HG03520 (cell line): Measurements from ENCODE around the gene PDE4C.
"Not testable (repeated sequence)": the region's sequence is repeated elsewhere in the genome, so short reads cannot be mapped to it uniquely, and the experiment has no call there.

Experiments
- ATAC-seq: cut with Tn5 transposase; IDR thresholded peaks from one replicate; pipeline ENCODE4 v1.9.1; 2021; ENCODE audit warnings: mild to moderate bottlenecking, moderate library complexity; ENCODE audit not compliant: unreplicated experiment

PDE4C gene

GRCh38 chr19:18224525-18225354 is 1.5 kb downstream of the PDE4C start:
- ATAC-seq, result peak; percentile 86

GRCh38 chr19:18223860-18224524 is 2.2 kb downstream of the PDE4C start:
- ATAC-seq, result no peak

- ATAC-seq, result no peak
Observed at GRCh38 chr19:18221815-18222725, 4.2 kb downstream of the PDE4C start.

GRCh38 chr19:18220632-18221275 is 5.5 kb downstream of the PDE4C start:
- ATAC-seq, result no peak

GRCh38 chr19:18219911-18220631 is 6.2 kb downstream of the PDE4C start:
- ATAC-seq, result no peak

- ATAC-seq, result no peak
Observed at GRCh38 chr19:18218600-18218999, 7.6 kb downstream of the PDE4C start.

GRCh38 chr19:18218159-18218558 is 8.1 kb downstream of the PDE4C start:
- ATAC-seq, result no peak

GRCh38 chr19:18216789-18217188 is 9.4 kb downstream of the PDE4C start:
- no peak for ATAC-seq

- ATAC-seq, result no peak
Observed at GRCh38 chr19:18214779-18215433, 11.3 kb downstream of the PDE4C start.

- no peak for ATAC-seq
Observed at GRCh38 chr19:18211683-18212082, 14.6 kb downstream of the PDE4C start.

GRCh38 chr19:18209912-18210311 is 16.3 kb downstream of the PDE4C start:
- not testable (repeated sequence) for ATAC-seq

GRCh38 chr19:18208098-18208951 is 17.9 kb downstream of the PDE4C start:
- ATAC-seq, result no peak

GRCh38 chr19:18206018-18206417 is 20.2 kb downstream of the PDE4C start:
- no peak for ATAC-seq

GRCh38 chr19:18205200-18205892 is 20.9 kb downstream of the PDE4C start:
- no peak for ATAC-seq

- peak; percentile 3 for ATAC-seq
Observed at GRCh38 chr19:18204394-18205199, 21.6 kb downstream of the PDE4C start.

GRCh38 chr19:18203863-18204393 is 22.3 kb downstream of the PDE4C start, which contains the start of gene RAB3A:
Gene RAB3A, minus strand, starts transcription at chr19:18204042. Its CDS starts 1,302 bp downstream, at chr19:18202740.
- peak; percentile 88 for ATAC-seq

GRCh38 chr19:18203408-18203862 is 22.8 kb downstream of the PDE4C start:
- ATAC-seq, result peak; percentile 0
